Type B pancreatic cell (in vitro differentiated cells): ENCODE data around the gene SYNJ2. TPM values are rescaled to one million over a fixed set of nuclear protein-coding genes. Genes with fewer than 3 reads are reported as not detected.

Experiments used
- DNase-seq: peaks from one replicate; pipeline ENCODE4 v3.0.0; 2021; ENCODE audit warnings: mixed read lengths; ENCODE audit not compliant: unreplicated experiment; ENCODE audit errors: extremely low spot score
- H3K27ac Mint-ChIP-seq: 2 replicates; pipeline ENCODE4 v1.8.0; 2021; ENCODE audit warnings: mild to moderate bottlenecking, mixed read lengths
- H3K27me3 Mint-ChIP-seq: 2 replicates; pipeline ENCODE4 v1.8.0; 2021; ENCODE audit warnings: mixed read lengths
- H3K36me3 Mint-ChIP-seq: 2 replicates; pipeline ENCODE4 v1.8.0; 2021; ENCODE audit warnings: mixed read lengths
- H3K4me1 Mint-ChIP-seq: one replicate; pipeline ENCODE4 v1.8.0; 2021; ENCODE audit warnings: mixed read lengths; ENCODE audit not compliant: unreplicated experiment
- H3K4me3 Mint-ChIP-seq: 2 replicates; pipeline ENCODE4 v1.8.0; 2021; ENCODE audit warnings: mild to moderate bottlenecking, mixed read lengths
- H3K9me3 Mint-ChIP-seq: 2 replicates; pipeline ENCODE4 v1.8.0; 2021; ENCODE audit warnings: mixed read lengths
- total RNA-seq: library from RNA; stranded (reverse); gene quantifications from 2 replicates; pipeline ENCODE4 v1.2.1, GENCODE V29; 2021; ENCODE audit warnings: low replicate concordance
- TF ChIP-seq, protein P1 (sequence below): fragments of 200-600 bp; sonication (generic); conservative IDR thresholded peaks from 2 replicates; pipeline ENCODE4 v1.5.0; 2021; ENCODE audit warnings: antibody characterized with exemption, mild to moderate bottlenecking

SYNJ2 gene
- total RNA-seq, 1 donor from 2014 or later = 17.0 TPM

DNA sequence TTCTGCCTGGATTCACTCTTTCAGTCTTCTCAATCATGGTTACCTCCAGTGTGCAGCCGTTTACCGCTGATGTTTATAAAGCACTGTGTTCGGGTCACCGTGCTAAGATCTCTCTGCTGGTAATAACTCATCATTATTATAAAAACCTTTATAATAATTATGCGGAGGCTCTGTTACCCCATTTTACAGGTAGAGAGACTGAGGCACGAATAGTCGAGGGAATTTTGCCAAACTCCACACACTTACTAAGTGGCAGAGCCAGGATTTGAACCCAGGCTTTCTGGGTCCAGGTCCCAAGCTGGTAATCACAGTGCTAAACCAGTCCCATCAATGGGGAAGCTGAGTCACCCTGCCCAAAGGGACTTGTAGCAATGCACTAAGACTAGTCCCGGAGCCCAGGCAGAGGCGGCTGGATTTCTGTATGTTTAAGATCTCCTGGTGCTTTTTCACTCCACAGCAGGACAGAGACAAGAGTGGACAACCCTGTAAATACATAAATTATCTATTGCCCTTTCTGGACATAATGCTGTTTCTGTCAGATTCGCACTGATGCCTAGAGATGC is 48.1 kb downstream of the SYNJ2 start:
- Mint-ChIP-seq H3K9me3 (no peaks in the 10 kb centered on the region), H3K27me3 (no peaks in the 10 kb centered on the region), H3K36me3 (peaks cover 7% of the 10 kb centered on the region), H3K4me1 (peaks cover 53% of the 10 kb centered on the region), H3K27ac (no peak overlapping the region), H3K4me3 (no peak overlapping the region)
- TF ChIP-seq, protein P1, sequence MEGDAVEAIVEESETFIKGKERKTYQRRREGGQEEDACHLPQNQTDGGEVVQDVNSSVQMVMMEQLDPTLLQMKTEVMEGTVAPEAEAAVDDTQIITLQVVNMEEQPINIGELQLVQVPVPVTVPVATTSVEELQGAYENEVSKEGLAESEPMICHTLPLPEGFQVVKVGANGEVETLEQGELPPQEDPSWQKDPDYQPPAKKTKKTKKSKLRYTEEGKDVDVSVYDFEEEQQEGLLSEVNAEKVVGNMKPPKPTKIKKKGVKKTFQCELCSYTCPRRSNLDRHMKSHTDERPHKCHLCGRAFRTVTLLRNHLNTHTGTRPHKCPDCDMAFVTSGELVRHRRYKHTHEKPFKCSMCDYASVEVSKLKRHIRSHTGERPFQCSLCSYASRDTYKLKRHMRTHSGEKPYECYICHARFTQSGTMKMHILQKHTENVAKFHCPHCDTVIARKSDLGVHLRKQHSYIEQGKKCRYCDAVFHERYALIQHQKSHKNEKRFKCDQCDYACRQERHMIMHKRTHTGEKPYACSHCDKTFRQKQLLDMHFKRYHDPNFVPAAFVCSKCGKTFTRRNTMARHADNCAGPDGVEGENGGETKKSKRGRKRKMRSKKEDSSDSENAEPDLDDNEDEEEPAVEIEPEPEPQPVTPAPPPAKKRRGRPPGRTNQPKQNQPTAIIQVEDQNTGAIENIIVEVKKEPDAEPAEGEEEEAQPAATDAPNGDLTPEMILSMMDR = no peak
- DNase-seq = no peak

DNA sequence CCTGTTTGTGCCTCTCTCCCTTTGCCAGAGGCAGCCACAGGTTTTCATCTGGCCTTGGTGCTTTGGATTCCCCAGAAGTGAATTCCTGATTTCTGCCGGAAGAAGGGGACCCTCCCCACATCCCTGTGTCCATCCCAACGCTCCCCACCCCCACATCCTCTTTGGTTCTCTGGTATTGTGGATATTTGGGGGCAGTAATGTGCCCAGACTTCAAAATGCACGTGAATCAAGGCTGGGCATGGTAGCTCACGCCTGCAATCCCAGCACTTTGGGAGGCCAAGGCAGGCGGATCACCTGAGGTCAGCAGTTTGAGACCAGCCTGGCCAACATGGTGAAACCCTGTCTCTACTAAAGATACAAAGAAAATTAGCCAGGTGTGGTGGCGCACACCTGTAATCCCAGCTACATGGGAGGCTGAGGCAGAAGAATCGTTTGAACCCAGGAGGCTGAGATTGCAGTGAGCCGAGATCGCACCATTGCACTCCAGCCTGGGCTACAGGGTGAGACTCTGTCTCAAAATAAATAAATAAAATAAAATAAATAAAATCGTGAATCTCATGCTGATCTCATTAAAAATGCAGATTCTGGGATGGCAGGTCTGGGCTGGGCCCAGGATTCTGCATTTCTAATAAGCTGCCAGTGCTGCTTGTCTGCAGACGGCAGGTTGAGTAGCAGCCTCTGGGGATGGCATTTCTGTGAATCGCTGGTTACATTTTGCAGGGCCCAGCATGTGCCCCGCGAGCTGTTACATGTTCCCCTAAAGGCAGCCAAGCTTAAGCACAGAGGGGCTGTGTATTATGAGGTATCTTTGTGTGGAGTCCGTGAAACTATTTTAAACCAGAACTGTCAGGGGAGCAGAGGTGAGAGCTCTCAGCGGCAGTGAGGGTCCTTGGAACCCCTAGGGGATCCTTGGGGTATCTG is 49.0 kb downstream of the SYNJ2 start:
- H3K27me3 Mint-ChIP-seq = no peaks in the 10 kb centered on the region
- peaks cover 7% of the 10 kb centered on the region for H3K36me3 Mint-ChIP-seq
- no peak for DNase-seq
- peak overlapping the region; percentile 75 for H3K27ac Mint-ChIP-seq
- TF ChIP-seq, protein P1 = no peak
- H3K9me3 Mint-ChIP-seq = no peaks in the 10 kb centered on the region
- peak overlapping the region; percentile 41 for H3K4me3 Mint-ChIP-seq
- peaks cover 54% of the 10 kb centered on the region for H3K4me1 Mint-ChIP-seq

DNA sequence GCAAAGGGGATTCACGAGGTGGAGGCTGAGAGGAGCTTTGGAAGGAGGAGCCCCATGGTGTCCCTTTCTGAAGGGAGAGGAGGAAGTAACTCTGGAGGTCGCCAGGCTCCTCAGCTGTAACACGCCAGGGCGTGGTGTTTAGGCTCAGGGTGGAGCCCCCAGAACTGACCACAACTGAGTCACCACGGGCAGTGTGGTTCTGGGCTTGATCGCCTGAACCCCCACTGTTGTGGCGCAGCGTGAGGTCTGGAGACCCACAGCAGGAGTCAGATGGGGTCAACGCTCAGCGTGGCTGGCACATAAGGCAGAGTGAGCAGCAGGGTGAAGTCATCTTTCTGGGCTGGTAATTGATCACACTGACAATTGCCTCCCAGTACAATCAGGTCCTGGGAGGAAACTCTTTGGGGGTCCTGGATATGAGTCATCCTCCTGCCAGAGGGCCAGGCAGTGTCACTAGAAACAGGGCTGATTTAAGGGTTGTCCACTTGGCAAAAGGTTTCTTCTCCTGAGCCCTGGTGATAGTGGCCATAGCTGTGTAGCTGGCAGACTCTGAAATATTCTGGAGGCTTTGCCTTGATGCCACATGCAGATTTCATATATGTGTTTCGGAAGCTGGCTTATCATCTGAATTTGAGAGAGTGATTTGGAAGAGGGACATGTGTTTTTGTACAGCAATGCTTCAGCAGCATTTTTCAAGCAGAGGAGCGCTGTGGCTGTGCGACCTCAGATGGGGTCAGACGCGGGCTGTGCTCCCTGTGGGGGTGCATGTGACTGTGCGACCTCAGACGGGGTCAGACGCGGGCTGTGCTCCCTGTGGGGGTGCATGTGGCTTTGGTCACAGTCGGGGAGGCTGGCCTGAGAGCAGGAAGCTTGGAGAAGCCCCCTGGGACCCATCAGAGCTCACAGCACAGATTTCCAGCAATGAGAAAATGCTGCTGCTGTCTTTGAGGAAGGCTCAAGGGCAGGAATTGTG is 50.0 kb downstream of the SYNJ2 start:
- H3K36me3 Mint-ChIP-seq = peaks cover 12% of the 10 kb centered on the region
- peaks cover 3% of the 10 kb centered on the region for H3K9me3 Mint-ChIP-seq
- TF ChIP-seq, protein P1 = no peak
- H3K27ac Mint-ChIP-seq = peak overlapping the region; percentile 75
- peak overlapping the region; percentile 58 for H3K4me3 Mint-ChIP-seq
- no peak for DNase-seq
- no peaks in the 10 kb centered on the region for H3K27me3 Mint-ChIP-seq
- peaks cover 46% of the 10 kb centered on the region for H3K4me1 Mint-ChIP-seq

DNA sequence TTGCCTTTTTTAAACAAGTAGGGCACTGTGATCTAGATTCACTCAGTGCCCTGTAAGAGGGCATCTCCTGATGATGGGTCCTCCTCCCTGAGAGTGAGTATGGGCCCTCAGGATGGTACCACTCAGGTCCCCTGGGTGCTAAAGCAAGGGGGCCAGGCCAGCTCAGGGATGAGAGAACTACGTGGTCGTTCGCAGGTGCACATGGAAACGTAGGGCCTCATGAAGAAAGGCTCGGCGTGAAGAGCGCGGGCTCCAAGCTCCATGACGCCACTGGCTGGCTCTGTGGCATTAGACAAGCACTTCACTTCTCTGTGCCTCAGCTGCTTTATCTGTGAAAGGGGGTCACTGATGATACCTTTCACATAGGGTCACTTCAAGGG is 50.7 kb downstream of the SYNJ2 start:
- Mint-ChIP-seq H3K36me3 (peaks cover 12% of the 10 kb centered on the region), H3K27ac (no peak overlapping the region), H3K4me3 (no peak overlapping the region), H3K4me1 (peaks cover 41% of the 10 kb centered on the region), H3K27me3 (no peaks in the 10 kb centered on the region), H3K9me3 (peaks cover 3% of the 10 kb centered on the region)
- no peak for DNase-seq
- TF ChIP-seq, protein P1 = no peak

DNA sequence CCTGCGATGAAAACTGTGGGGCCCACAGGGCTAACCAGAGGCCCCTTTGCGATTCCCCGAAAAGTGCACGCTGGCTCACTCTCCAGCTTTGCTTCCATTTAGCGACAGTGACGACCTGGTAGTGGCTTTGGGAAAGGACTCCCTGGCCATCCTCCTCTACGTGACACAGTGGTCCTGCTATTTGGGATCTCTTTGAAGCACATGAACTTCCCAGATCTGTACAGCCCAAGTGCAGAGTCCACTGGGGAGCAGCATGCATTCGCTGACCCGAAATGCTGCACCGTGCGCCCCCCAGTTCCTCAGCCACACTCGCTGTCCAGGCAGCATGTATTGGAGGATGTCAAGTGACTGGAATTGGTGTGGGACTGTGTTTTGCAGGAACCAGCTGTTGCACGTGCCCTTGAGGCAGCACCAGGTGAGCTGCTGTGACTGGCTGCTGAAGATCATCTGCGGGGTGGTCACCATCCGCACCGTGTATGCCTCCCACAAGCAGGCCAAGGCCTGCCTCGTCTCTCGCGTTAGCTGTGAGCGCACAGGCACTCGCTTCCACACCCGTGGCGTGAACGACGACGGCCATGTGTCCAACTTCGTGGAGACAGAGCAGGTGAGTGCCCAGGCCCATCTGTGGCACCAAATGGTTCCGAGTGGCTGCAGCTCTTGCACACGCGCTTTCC is 51.6 kb downstream of the SYNJ2 start:
- no peak overlapping the region for H3K4me3 Mint-ChIP-seq
- DNase-seq = no peak
- peaks cover 33% of the 10 kb centered on the region for H3K4me1 Mint-ChIP-seq
- no peaks in the 10 kb centered on the region for H3K27me3 Mint-ChIP-seq
- no peak overlapping the region for H3K27ac Mint-ChIP-seq
- H3K36me3 Mint-ChIP-seq = peaks cover 12% of the 10 kb centered on the region
- TF ChIP-seq, protein P1 = no peak
- H3K9me3 Mint-ChIP-seq = peaks cover 3% of the 10 kb centered on the region
